ENCODE data around the gene ZCWPW1. TPM values are rescaled to one million over a fixed set of nuclear protein-coding genes. Genes with fewer than 3 reads are reported as not detected.

Gene ZCWPW1
- total and polyA plus RNA-seq, 2 of the 8 experiments (the other 6 are each of a cell fraction or from before 2014, with no cell fraction given): 0.51 to 1.4 TPM

DNA sequence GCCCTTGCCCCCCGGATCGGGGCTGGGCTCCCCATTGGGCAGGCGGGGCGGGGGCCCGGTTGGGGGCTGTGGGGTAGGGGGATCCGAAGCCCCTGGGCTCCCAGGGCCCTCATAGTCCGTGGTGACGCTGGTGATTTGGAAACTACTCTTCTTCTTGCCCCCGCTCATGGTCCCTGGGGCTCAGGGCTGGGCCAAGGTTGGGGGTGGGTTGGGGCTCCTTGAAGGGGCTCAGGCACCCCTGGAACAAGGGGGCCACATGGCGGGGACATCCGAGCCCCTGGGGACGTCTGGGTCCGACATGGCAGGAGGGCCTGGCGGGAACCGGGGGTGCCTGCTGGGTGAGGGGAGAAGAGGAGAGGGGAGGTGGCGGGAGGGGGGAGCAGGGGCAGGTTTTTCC lies 49.4 kb upstream of the ZCWPW1 start (continued):
- no peak for TF ChIP-seq NANOG (IDR thresholded peaks at IDR 0.05; ENCODE audit: insufficient read depth, low read depth, low read length, poor library complexity, severe bottlenecking)
